Suppressor macrophage (primary cell): ENCODE measurements around the gene FTSJ1.
"Not testable (repeated sequence)": the region's sequence is repeated elsewhere in the genome, so short reads cannot be mapped to it uniquely, and the experiment has no call there.

ENCODE experiments used
- DNase-seq, 4 experiments: peaks; one replicate each; pipeline ENCODE4 v3.0.0-alpha.2; 2020 to 2022

FTSJ1 gene

GRCh38 chrX:48498374-48498809 lies 22.4 kb downstream of the FTSJ1 start:
- peak; percentile 31 to 57 (median 48) for DNase-seq

- no peak for DNase-seq
Observed at GRCh38 chrX:48504261-48504660, 28.3 kb downstream of the FTSJ1 start.

DNA sequence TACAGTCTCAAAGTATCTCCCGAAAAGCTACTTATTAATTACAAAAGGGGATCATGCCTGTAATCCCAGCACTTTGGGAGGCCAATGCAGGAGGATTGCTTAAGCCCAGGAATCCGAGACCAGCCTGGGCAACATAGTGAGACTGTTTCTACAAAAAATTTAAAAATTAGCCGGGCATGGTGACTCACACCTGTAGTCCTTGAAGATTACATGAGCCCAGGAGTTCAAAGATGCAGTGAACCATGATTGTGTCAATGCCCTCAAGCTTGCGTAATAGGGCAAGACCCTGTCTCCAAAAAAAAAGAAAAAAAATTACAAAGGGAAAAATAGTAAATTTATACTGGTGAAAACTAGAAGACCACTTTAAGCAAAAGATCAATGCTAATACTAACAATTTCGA lies 29.5 kb downstream of the FTSJ1 start:
- DNase-seq: no peak

DNA sequence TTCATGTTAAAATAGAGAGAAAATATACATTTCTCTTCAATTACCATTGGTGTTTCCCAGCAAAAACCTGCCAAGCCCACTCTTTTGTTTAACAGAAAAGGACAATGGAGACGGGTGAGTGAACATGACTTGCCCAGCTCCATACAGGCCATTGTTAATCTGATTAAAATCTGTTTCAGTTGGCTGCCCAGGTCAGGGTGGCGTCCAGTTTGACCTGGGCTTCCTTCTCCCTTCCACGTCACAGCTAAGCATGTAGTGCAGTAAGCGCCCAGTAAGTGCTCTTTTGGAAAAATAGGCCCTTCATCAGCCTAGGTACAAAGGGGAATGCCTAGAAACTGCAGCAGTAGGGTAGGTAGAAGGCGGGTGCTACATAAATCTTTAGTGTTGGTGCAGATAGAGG lies 31.2 kb downstream of the FTSJ1 start:
- DNase-seq: no peak

- peak; percentile 65 to 89 (median 77) for DNase-seq
Observed at GRCh38 chrX:48508400-48509244, 32.6 kb downstream of the FTSJ1 start, which contains the start of gene PORCN. PORCN (plus strand) TSS chrX:48508992; CDS start chrX:48509821, 829 bp downstream.

DNA sequence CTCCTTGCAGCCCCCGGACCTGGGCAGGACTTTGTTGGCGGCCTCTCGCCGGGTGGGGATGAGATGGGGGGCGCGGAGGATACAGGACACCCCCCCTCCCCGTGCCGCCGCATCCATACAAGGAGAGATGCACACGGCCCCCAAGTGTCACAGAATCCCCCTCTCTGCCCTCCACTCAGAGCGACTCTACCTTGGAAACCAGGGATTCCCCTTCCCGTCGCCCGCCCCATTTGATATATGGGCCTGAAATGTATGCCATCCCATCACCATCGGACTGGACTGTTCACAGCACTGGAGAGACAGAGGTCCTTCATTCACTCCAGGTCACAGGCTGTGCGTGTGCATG lies 33.2 kb downstream of the FTSJ1 start:
- DNase-seq: no peak

GRCh38 chrX:48509619-48510018 lies 33.6 kb downstream of the FTSJ1 start:
- DNase-seq: no peak

DNA sequence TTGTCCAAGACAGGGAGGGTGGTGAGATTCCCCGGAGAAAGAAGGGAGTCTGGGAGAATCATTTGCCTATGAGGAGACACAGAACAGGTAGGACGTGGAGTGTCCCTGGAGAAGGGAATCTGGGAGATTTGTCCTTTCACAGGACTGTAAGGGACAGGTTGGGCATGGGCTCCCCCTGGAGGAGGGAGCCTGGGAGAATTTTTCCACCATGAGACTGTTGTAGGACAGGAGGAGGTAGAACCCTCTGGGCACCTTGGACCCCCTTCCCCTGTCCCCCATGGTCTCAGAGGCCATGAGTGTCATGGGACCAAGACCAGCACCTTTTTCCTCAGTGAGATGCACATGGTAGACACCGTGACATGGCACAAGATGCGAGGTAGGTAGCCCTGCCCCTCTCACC lies 35.6 kb downstream of the FTSJ1 start:
- peak in 3 of 4 experiments; percentile 19 to 46 (median 33) for DNase-seq

DNA sequence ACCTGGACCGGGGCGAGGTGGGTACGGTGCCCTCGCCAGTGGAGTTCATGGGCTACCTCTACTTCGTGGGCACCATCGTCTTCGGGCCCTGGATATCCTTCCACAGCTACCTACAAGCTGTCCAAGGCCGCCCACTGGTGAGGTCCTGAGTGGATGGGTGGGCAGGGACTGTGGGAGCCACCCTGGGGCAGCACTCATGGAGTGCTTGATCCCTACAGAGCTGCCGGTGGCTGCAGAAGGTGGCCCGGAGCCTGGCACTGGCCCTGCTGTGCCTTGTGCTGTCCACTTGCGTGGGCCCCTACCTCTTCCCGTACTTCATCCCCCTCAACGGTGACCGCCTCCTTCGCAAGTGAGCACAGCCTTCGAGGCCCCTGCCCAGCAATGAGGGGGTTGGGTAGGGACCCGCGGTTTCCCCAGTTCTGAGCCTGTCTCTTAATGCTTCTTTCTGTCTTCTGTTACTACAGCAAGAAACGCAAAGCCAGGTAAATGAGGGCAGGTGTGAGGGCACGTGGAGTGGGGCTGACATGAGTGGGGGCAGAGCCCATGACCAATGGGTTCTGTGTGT lies 36.5 kb downstream of the FTSJ1 start:
- DNase-seq: no peak

DNA sequence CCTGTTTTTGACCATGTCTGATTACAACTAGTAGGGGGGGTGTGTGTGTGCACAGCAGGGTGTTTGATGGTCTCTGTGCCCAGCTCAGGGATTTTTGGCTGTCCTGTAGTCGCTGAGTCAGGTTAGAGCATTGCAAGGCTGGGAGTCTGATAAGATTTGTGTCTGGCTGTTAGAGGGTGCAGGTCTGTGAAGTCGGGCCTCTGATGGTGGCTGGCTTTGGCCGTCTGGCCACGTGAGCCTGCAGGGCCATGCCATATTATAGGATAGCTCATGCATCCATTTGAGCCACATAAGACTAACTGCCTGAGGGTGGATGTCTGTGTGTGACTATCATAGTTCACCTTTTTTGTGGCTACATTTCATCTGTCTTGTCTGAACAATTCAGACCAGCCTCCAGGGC lies 37.7 kb downstream of the FTSJ1 start:
- DNase-seq: no peak

DNA sequence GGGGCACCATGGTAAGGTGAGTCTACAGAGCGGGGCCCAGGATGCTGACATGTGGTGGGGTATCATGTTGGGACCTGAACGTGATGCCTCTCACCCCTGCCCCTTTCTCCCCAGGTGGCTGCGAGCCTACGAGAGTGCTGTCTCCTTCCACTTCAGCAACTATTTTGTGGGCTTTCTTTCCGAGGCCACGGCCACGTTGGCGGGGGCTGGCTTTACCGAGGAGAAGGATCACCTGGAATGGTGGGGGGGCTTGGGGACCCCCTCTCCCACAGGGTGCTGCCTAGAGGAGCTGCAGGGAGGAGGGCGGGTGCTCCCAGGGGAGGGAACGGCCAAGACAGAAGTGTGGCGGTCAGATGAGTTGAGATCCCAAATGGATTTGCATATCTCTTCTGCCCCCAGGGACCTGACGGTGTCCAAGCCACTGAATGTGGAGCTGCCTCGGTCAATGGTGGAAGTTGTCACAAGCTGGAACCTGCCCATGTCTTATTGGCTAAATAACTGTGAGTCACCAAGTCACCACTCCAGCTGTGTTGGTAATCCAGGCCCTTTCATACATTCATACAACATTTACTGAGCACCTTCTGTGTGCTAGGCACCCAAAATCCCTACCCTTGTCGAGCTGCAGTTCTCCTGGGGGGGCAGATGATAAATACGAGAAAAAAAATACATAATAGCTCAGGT lies 38.3 kb downstream of the FTSJ1 start:
- no peak for DNase-seq

GRCh38 chrX:48514868-48515460 lies 39.0 kb downstream of the FTSJ1 start:
- DNase-seq: no peak

DNA sequence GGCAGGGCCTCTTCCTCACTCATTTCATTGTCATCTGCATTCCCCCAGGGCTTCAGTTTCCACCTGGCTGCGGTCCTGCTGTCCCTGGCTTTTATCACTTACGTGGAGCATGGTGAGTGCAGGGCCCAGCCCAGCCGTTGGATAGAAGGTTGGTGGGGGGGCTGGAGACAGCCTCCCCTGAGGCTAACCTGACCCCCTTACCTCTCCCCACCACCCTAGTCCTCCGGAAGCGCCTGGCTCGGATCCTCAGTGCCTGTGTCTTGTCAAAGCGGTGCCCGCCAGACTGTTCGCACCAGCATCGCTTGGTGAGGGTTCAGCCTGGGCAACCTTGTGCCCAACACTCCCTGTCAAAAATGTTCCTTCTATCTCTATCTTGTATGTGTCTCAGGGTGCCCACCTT lies 39.8 kb downstream of the FTSJ1 start:
- DNase-seq: no peak

DNA sequence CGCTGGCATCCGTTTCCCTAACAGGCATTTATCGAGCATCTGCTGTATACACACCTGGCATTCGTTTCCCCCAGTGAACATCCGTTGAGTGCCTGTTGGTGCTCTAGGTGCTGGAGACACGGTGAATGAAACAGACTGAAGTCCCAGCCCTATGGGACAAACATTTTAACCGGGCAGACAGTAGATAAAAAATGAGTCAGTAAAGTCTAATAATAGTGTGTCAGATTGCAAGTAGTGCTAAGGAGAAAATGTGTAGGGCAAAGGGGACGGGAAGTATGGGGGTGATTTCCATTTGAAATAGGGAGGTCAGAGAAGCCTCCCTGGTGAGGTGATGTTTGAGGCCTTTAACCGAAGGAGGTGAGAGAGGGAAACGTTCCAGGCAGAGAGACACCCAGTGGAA lies 40.3 kb downstream of the FTSJ1 start:
- no peak for DNase-seq

GRCh38 chrX:48516987-48517386 lies 41.0 kb downstream of the FTSJ1 start:
- DNase-seq: no peak

DNA sequence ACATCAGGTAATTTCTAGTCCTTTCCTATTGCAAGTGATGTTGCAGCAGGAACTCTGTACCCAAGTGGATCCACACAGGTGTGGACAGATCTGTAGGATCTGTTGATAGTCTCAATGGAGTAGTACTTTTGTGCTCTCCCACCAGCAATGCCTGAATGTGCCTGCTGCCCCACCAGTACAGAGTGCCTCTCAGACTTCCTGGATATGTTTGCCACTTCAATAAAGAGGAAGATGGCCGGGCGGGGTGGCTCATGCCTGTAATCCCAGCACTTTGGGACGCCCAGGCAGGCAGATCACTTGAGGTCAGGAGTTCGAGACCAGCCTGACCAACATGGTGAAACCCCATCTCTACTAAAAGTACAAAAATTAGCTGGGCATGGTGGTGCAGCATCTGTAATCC lies 43.5 kb downstream of the FTSJ1 start:
- peak in 3 of 4 experiments; percentile 29 to 44 (median 35) for DNase-seq

GRCh38 chrX:48520455-48520854 lies 44.5 kb downstream of the FTSJ1 start:
- DNase-seq: no peak

DNA sequence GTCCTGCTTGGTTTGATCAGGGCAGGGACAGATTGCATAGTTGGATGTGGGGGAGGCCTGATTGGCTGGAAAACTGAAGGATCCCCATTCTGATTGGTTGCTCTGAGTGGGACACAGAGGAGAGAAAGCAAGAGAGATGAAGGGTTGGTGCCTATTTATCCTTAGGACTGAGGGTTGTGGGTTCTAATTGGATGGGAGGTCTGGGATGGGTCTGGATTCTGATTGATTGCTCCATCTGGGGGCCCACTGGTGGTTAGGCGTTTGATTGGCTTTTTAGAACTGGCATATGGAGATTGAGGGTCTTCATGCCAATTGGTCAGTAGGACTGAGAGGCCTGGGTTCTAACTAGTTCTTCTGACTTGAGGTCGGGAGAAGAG lies 45.0 kb downstream of the FTSJ1 start:
- no peak for DNase-seq

DNA sequence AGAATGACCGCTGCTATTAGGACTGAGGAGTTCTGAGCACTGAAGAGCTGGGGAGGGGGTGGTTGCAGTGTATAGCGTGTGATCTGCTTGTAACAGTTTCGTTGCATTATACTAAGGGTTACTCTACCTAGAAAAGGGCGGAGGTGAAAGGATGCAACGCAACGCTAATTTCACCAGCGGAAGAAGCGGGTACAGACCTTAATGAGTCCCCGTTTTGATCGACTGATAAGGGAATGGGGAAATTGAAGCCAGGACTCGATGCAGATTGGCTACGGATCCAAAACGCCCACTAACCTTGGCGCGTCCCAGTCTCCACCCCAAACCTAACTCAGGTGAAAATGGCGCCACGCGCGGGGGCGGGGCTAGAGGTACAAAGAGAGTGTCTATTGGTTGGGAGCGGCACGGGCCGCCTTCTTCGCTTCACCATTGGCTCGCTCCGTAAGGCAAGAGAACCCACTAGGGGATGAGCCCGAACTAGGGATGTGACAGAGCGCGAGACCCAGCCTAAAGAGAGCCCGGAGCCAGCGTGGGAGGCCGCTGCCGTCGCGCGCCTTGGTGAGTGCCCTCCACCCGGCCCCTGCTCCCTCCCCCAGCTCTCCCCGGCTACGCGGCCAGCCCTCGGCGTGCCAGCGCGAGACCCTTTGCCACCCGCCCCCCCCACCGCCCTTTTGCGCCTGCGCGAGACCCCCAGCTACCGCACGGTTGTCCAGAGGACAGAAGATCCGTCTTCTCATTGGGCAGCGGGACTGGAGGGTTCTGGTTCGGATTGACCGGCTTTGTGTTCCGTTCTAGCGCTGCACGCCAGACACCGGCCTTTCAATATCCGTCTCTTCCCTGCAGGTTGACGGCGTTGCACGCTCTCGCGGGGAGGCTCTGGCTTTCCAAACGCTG lies 45.6 kb downstream of the FTSJ1 start, which contains the start of gene EBP:
Gene EBP (plus strand): TSS at position 456 of the 891 bp plus-strand sequence. CDS start 1,964 bp downstream, outside the sequence.
- peak; percentile 87 to 95 (median 90) for DNase-seq

GRCh38 chrX:48522291-48522690 lies 46.3 kb downstream of the FTSJ1 start:
- DNase-seq: no peak

DNA sequence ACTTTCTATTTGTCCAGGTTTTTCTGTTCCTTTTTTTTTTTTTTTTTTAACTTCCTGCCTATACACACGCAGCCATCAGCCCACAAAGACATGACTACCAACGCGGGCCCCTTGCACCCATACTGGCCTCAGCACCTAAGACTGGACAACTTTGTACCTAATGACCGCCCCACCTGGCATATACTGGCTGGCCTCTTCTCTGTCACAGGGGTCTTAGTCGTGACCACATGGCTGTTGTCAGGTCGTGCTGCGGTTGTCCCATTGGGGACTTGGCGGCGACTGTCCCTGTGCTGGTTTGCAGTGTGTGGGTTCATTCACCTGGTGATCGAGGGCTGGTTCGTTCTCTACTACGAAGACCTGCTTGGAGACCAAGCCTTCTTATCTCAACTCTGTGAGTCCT lies 47.7 kb downstream of the FTSJ1 start:
- DNase-seq: peak in 2 of 4 experiments; percentile 5 to 11

DNA sequence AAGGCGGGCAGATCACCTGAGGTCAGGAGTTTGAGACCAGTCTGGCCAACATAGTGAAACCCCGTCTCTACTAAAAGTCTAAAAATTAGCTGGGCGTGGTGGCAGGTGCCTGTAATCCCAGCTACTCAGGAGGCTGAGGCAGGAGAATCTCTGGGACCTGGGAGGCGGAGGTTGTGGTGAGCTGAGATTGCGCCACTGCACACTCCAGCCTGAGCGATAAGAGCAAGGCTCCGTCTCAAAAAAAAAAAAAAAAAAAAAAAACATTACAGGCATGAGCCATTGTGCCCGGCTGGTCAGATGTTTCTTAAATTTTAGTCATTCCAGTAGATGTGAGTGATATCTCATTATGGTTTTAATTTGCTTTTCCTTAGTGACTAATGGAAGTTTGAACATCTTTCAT lies 49.9 kb downstream of the FTSJ1 start:
- not testable (repeated sequence) for DNase-seq
